PC-9 (cell line): ENCODE results near the gene CCNE1.

ENCODE experiments used
- CTCF ChIP-seq: fragments of 200-600 bp; sonication (generic); conservative IDR thresholded peaks from 2 replicates; pipeline ENCODE4 v1.6.1; 2017; ENCODE audit warnings: mixed run types, antibody characterized with exemption, mild to moderate bottlenecking, moderate library complexity
- EZH2 ChIP-seq: fragments of 200-600 bp; sonication (generic); IDR thresholded peaks from 2 replicates; pipeline ENCODE4 v1.8.0; 2017; ENCODE audit warnings: antibody characterized with exemption, low read depth

GRCh38 chr19:29813642-29814041 lies 1.9 kb downstream of the CCNE1 start:
- no peak for TF ChIP-seq CTCF
- TF ChIP-seq EZH2 = no peak
